ENCODE data around the gene KLK10.

DNA sequence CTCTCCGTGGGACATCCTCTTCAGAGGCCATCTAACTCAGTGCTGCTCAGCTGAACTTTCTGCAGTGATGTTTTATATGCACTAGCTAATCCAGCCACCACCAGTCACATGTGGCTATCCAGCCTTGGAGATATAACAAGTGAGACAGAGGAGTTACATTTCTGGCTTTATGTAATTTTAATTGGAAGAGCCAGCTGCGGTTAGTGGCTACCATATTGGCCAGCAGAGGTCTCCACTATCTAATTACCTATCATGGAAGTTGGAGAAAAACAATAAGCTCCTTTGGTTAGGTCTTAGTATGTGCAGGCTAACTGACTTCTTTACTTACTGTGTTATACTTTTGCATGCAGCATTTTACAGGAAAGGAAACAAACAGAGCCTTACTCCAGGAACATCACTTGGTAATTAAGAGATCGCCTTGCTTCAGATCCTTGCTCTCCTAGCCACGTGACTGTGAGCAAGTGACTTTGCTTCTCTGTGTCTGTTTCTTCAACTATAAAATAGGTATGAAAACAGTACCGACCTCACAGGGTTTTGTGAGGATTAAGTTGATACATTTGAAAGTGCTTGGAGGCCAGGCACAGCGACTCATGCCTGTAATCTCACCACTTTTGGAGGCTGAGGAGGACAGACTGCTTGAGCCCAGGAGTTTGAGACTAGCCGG, 1.6 kb upstream of the KLK10 start:
- TF ChIP-seq POLR2A (IDR thresholded peaks at IDR 0.05; ENCODE audit: low read depth, low read length) (no peak), POLR2AphosphoS5 (IDR thresholded peaks at IDR 0.05; ENCODE audit: low read depth, low read length) (no peak)
